T follicular helper cell (primary cell): ENCODE data around the gene SPC24.

Experiments
- DNase-seq: peaks from one replicate; pipeline ENCODE4 v3.0.0-alpha.2; 2020; ENCODE audit warnings: low read depth
- total RNA-seq, 2 experiments: gene quantifications; one replicate each; lab custom pipeline; 2026; lab: John Stamatoyannopoulos, UW

The SPC24 gene, protein sequence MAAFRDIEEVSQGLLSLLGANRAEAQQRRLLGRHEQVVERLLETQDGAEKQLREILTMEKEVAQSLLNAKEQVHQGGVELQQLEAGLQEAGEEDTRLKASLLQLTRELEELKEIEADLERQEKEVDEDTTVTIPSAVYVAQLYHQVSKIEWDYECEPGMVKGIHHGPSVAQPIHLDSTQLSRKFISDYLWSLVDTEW
- total RNA-seq = 0.26 to 0.30 reads per million in 2 experiments

DNA sequence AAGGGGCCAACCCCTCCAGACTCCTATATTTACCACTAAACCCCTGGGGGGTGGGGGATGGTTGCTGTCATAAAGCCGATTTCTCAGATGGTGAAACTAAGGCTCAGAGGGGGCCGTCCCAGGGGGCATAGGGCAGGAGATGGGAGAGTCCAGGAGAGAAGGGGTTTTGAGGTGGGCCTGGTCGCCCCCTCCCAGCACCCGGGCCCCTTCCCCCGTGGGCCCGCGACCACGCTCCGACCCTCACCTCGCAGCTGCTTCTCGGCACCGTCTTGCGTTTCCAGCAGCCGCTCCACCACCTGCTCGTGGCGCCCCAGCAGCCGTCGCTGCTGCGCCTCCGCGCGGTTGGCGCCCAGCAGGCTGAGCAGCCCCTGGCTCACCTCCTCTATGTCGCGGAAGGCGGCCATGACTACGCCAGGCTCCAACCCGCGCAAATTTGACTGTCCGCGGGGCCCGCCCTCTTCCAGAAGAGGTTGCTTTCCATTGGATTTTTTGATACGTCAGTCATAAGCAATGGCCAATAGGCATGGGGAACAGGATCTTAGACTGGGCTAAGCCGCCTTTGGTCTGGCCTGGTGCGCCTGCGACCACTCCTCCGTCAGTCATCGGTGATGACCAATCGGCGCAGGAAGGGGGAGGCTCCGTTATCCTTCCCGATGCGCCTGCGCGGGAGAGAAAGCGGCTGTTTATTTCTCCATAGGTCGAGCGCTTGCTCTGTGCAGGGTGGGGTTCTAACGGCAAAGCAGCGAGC, at the start of gene SPC24:
SPC24 (minus strand) TSS at position 410 of the 748 bp plus-strand sequence; CDS start at position 404, 6 bp downstream.
- DNase-seq = peak; percentile 77

DNA sequence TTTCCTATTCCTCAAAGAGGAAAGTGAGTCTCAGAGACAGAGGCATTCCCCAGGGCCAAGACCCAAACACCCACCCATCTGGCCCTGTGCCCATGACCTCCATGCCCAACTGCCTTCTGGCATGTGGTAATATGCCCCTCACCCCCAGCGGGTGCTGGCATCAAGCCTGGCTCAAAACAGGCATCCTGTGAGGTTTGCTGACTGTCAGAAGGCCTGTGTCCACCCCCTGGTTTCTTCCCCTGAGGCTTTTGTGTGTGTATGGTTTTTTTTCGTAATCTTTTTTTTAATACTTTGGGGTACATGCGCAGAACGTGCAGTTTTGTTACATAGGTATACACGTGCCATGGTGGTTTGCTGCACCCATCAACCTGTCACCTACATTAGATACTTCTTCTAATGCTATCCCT, 49.4 kb upstream of the SPC24 start:
- no peak for DNase-seq

DNA sequence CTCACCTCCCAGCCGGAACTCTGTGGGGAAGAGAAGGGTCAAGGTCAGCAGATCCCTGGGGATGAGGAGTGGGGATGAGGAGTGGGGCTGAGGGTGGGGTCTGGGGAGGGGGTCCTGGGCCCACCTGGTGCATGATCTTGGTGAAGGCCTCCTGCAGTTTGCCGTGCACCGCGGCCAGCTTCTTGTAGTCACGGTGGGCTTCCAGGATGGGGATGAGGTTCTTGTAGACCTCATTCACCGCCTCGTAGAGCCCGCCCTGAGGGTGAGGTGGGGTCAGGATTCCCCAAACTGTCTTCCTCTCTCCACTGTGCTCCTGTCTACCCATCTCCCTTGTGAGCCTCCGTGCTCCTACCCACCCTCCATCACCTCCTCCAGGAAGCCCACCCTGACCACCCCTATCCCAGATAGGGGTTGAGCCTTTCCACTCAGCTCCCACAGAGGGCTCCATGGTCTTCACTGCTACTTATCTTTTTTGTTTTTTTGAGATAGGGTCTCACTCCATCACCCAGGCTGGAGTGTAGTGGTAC, 48.6 kb upstream of the SPC24 start:
- DNase-seq = no peak

DNA sequence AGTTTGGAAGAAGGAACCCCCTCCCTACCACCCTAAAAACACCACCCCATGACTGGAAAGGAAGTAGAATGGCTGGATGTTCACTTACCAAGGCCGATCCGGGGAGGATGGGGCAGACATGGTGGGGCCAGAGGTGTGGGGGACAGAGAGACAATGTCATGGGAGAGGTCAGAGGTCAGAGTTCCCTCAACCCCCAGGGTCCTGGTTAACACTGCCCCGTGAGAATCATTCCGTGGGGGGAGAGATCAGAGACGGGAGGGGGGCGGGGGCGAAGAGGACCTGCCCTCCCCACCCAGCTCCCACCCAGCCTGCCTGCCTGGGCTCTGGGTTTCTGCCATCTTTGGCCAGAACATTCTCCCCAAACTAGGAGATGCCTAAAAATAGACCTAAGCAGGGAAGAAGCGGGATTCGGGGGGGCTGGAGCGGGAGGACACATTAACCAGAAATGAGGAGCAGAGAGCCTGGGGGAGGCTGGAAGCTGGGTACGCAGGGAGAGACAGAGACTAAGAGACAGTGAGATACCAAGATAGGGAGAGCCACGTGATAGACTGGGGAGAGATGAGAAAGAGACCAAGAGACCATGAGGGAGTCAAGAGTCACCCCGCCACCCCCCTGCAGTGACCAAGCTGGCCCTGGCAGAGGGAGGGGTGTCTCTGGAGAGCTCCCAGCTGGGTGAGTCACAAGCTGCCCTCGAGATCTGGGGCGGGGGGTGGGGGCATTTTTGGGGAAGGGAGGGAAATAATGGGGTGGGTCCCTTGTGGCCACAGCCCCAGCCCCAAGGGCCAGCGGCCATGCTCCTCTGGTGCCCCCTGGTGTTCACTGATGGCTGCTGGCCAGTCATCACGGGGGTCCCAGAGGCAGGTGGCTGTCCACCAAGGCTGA, 47.9 kb upstream of the SPC24 start:
- DNase-seq = peak; percentile 14

DNA sequence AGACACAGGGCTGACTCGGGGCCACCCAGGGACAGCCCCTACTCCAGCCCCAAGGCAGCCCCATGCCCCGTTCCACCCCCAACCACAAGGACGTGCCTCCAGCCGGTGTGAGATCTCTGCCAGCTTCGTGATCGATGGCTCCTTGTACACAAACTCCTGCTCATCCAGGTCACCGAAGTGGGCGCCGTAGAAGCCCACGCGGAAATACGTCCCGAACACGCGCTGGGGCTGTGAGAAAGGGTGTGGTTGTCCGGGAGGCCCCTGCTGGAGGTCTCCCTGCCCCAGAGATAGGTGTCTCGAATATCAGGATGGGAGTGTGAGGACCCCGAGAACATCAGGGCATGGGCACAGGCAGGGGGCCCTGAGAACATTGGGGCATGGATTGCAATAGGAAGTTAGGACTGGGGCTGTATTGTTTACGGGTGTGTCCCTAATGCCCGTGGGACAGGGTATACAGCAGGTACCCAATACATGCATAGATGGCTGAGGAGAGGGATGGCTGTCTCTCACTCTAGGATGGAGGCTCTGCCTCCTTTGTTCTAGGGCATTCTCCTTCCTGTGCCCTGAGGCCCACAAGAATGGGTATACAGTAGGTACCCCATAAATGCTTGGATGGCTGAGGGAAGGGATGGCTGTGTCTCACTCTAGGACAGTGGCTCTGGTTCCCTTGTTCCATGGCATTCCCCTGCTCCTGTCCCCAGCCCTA, 47.1 kb upstream of the SPC24 start:
- no peak for DNase-seq

DNA sequence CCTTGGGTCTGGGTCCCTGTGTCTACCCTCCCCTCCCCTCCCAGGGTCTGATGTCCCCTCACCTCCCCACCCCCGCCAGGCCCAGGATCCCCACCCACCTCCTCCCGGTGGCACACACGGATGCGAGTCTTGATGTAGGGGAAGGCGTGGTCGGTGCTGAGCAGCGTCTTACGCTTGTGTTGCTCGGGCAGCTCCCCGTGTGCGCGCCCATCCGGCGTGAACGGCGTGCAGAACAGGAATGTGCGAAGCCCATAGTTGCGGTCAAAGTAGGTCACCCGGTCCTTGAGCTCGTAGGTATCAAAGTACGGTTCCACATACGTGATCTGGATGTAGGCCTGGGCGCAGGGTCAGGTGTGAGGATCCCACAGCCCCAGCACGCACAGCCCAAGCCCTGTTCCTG, 46.2 kb upstream of the SPC24 start:
- DNase-seq = no peak

DNA sequence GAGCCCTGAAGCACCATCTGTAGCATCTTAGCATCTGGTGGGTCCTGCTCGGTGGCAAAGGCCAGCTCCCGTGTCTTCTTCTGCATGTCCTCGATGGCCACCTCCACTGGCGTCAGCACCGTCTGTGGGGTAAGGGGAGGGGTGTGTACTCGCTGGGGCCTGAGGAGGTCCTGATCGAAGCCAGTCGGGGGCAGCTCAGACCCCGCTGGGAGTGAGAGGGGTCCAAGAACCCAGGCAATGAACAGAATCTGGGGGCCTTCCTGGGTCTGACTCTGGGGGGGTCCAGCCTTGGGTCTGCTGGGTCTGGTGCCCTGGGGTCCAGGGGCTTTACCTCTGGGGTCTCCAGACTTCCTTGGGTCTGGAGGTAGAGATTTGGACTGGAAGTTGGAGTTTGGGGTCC, 45.3 kb upstream of the SPC24 start:
- no peak for DNase-seq

DNA sequence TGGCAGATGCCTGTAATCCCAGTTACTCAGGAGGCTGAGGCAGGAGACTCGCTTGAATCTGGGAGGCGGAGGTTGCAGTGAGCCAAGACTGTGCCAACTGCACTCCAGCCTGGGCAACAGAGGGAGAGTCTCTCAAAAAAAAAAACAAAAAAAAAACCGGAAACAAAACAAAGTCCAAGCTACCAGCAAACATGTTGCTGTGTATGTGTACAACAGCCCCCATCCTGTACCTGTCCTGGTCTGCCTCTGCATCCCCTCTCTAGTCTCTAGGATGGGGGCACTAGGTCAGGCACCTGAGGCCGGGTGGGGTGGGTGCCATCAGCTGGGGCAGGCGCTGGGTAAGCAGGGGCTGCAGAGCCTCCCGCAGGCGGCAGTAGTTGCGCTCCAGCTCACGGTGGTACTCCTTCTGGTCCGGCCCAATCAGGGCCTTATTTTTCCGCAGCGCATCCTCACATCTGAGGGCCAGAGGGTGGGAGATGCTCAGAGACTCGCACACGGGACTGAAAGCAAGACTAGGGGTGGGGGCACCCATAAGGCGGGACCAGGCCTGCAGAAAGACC, 44.5 kb upstream of the SPC24 start:
- no peak for DNase-seq

DNA sequence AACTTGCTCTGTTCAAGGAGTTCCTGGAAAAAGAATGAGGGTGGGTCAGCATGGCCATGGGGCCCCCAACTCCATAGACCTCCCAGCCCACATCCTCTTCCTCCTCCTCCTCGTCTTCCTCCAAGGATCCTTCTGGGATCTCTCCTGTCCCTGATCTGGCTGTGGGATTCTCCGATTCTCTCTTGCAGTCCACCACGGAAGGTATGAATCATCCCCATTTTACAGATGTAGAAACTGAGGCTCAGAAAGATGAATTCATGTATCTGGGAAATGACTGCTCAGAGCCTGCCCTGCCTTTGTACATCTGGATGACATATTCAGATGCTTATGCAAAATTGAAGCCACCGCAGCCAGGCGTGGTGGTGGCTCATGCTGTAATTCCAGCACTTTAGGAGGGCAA, 43.9 kb upstream of the SPC24 start:
- no peak for DNase-seq

DNA sequence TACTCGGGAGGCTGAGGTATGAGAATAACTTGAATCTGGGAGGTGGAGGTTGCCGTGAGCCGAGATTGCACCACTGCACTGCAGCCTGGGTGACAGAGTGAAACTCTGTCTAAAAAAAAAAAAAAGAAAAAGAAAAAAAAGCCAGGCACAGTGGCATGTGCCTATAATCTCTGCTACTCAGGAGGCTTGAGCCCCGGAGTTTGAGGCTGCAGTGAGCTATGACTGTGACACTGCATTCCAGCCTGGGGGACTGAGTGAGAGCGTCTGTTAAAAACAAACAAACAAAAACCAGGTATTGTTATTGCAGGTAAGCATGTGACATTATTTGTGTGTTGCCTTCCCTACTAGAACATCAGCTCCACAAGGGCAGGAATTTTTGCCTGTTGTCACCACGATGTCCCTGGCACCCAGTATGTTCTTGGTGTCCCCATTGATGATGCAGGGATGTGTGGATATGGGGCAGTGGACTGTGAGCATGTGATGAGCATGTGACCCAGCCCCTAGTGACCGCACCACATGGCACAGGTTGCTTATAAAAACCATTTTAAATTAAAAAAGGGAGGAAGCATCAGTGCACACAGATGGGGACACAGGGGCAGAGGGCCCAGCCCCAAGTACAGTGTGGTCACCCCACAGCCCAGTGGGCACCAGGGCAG, 43.3 kb upstream of the SPC24 start:
- DNase-seq = no peak

DNA sequence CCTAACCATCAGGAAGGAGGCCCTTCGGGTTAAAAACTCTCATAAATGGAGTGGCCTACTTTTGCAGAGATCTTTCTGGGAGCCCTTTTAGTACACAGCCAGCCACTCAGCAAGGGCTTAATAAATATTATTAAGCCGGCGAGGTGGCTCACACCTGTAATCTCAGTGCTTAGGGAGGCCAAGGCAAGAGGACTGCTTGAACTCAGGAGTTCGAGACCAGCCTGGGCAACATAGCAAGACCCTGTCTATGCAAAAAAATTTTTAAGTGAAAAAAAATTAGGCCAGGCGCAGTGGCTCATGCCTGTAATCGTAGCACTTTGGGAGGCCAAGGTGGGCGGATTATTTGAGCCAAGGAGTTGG, 42.6 kb upstream of the SPC24 start:
- no peak for DNase-seq

DNA sequence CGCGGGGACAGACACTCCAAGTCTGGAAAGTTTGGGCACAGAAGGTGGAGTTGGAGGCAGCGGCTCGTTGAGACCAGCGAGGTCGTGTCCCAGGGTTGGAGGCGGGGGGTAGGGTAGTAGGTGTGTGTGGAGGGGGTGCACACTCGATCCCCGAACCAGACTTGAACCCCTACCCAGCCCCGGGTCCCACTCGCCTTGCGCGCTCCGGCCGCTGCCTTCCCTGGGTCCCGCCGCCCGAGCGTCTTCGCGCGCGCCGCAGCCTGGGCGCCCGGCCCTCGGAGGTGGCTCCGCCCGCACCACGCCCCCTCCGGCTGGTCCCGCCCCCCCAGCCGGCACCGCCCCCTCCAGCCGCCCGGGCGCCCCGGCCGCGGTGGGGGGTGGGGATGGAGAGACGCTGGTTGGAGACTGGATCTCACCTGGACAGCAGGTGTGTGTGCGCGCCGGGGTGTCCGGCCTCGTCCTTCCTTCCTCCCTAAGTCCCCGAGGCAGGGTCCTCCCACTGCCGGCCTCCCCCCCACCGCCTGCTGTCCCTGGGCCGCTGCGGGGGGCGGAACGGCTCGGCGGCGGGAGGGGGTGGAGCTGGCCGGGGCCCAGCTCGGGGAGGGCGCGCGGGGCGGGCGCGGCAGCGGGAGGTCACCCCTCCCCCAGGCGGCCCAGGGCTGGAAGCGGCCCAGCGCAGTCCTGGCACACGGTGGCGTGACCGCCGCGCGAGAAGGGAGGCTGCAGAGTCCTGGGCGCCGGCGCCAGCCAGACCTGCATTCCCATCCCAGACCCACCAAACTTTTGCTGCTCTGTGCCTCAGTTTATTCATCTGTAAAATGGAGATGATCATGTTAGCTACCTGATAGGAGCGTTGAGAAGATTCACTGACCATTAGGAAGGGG, 42.0 kb upstream of the SPC24 start, which contains the start of gene KANK2:
KANK2 (minus strand) TSS at position 255 of the 884 bp plus-strand sequence. CDS start 3,034 bp downstream, outside the sequence.
- DNase-seq = peak; percentile 51

DNA sequence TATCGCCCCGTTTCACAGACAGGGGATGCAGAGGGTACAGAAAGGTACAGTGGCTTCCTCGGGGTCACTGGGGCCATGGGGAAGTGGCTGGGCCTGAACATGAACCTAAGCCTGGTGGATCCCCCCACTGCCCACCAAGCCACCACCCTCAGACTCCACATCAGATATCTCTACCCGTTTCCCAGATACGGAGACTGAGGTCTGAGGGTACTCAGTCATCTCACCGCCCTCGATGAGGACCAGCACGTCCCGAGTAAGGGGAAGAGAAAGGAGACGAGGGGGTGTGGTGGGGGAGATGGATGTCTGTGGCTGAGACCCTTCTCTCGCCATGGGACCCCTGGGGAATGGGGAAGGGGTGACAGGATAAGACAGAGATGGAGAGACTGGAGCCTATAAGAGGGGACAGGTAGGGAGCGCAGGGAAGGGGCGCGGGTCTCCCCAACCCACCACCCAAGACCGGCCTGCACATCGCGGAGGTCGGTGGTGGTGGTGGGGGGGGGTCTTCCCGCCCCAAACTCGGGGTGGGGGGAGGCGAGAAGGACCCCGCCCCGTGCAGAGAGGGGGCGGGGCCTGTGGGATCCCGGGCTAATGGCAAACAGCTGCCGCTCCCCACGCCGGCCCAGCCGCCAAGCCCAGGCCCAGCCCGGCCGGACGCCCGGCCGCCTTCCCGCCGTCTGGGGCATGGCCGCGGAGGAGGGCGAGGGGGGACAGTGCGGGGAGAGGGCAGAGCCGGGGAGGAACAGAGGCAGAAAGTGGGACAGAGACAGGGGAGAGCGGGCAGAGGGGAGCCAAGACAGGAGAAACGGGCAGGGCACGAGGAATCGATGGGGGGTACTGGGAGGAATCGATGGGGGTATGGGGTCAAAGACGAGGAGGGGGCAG, 41.1 kb upstream of the SPC24 start:
- no peak for DNase-seq

DNA sequence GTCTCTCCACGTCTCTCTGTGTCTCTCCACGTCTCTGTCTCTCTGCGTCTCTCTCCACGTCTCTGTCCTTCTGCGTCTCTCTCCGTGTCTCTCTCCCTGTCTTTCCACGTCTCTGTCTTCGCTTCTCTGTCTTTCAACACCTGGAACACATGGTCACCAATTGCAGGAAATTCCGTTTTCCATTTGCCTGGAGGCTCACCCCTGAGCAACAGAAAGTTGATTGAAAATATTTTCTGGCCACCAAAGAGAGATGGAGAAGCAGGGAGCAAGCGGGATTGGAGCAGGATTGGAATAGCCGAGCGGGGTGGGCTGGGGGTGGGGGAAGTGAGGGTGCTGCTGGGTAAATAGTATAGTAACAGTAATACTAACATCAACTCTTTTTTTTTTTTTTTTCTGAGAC, 40.1 kb upstream of the SPC24 start:
- no peak for DNase-seq

DNA sequence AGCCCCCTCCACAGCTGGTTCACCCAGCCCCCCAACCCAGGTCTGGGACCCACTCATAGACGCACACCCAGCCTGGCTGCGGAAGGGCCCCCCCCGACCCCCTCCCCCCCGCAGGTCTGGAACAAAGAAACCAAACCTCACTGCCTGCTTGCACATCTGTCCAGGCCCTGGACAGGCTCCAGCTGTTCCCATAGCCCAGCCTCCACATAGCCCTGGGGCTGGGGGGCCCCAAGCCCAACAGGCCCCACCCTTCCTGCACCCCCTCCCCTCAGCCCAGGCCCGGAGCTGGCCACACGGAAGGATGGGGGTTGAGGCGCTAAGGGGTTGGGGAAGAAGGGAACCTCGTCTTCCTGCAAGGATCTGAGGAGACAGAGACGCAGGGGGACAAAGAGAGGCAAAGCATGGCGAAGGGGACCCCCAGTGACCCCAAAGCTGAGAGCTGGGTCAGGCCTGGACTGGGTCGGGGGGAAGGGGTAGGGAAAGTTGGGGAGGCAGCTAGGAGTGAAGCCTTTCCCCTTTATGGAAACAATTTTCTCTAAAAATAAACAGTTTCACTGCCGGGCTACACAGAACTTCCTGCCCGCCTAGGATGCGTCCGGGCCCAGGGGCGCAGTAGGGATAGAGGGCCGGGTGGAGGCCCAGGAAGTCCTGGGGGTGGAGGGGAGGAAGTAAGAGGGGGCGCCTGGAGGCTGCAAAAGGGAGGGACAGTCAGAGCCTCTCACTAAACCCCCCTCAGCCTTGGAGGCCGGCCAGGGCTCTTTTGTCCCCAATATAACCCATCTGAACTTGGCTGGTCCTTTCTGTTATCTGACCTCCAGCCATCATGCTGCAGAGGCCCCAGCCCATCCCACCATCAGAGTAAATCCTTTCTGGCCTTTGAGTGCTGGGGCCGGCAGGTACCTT, 39.3 kb upstream of the SPC24 start:
- no peak for DNase-seq

DNA sequence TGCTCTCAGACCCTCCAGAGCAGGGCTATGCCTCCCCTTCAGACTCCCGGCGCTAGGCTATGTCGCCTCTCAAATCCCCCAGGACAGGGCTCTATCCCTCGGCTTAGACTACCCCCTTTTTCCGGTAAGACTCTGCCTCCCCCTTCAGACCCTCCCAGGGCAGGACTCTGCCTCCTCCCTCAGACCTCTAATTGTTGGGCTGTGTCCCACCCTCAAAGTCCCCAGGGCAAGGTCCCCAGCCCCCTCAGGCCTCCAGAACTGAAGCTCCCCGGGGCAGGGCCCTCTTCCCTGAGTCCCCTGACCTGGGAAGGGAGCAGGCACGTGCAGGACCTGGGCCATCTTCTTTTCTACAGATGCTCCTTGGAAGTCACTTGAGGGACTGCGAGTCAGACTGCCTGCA, 38.6 kb upstream of the SPC24 start:
- DNase-seq = no peak
